Measurements from ENCODE around the gene GLOD5. TPM values are rescaled to one million over a fixed set of nuclear protein-coding genes. Genes with fewer than 3 reads are reported as not detected.

Gene GLOD5
- total and polyA plus RNA-seq, 8 donors = 0.37 to 0.99 (median 0.64) TPM; not detected in 4

GRCh38 chrX:48728653-48729052, 32.9 kb upstream of the GLOD5 start:
- no peaks in the 10 kb centered on the region for H3K4me1 ChIP-seq
- no peak for ATAC-seq
- DNase-seq = no peak
- H3K27ac ChIP-seq = no peak overlapping the region
- H3K36me3 ChIP-seq = no peaks in the 10 kb centered on the region
- H3K9me3 ChIP-seq = no peaks in the 10 kb centered on the region
- TF ChIP-seq CTCF (IDR thresholded peaks at IDR 0.05) = no peak
- H3K4me3 ChIP-seq = no peak overlapping the region
- no peak for FAIRE-seq
- peaks cover 0 to 11% (median 0%) of the 10 kb centered on the region in 4 donors for H3K27me3 ChIP-seq
- intact Hi-C loops (cut with DNase I) = no loop called here

GRCh38 chrX:48736303-48736702, 25.2 kb upstream of the GLOD5 start:
- intact Hi-C loops (cut with DNase I) = no loop called here
- Histone ChIP-seq H3K36me3 (no peaks in the 10 kb centered on the region), H3K27ac (no peak overlapping the region), H3K4me3 (no peak overlapping the region), H3K4me1 (no peaks in the 10 kb centered on the region), H3K9me3 (no peaks in the 10 kb centered on the region), H3K27me3 (no peaks in the 10 kb centered on the region)
- DNase-seq = no peak
- no peak for ATAC-seq
- TF ChIP-seq CTCF (IDR thresholded peaks at IDR 0.05) = no peak
- FAIRE-seq = no peak
- 80 to 93% methylated on average over 1 of the region's 1 CpG for WGBS, 2 donors

GRCh38 chrX:48736878-48737212, 24.7 kb upstream of the GLOD5 start:
- Histone ChIP-seq H3K4me3 (peak overlapping the region in 1 of 4 donors; percentile 45), H3K27me3 (no peaks in the 10 kb centered on the region), H3K36me3 (no peaks in the 10 kb centered on the region), H3K4me1 (no peaks in the 10 kb centered on the region), H3K27ac (peak overlapping the region in 1 of 4 donors; percentile 88), H3K9me3 (no peaks in the 10 kb centered on the region)
- FAIRE-seq = no peak
- DNase-seq = no peak
- intact Hi-C loops (cut with DNase I) = no loop called here
- ATAC-seq = no peak
- WGBS, 2 donors = 4 to 51% methylated on average over 10 of the region's 10 CpGs
- no peak for TF ChIP-seq CTCF (IDR thresholded peaks at IDR 0.05)

- FAIRE-seq = peak; percentile 92
Measured at GRCh38 chrX:48737213-48737938, 24.2 kb upstream of the GLOD5 start.

More at GRCh38 chrX:48737213-48737938, 24.2 kb upstream of the GLOD5 start:
- Histone ChIP-seq H3K36me3 (no peaks in the 10 kb centered on the region), H3K9me3 (no peaks in the 10 kb centered on the region), H3K27ac (peak overlapping the region; percentile 60 to 88 (median 75)), H3K4me3 (peak overlapping the region; percentile 16 to 50 (median 41)), H3K27me3 (no peaks in the 10 kb centered on the region), H3K4me1 (no peaks in the 10 kb centered on the region)
- no peak for TF ChIP-seq CTCF (IDR thresholded peaks at IDR 0.05)
- 1 to 39% methylated on average over 48 of the region's 48 CpGs for WGBS, 2 donors
- intact Hi-C loops (cut with DNase I) = no loop called here
- ATAC-seq (peak; percentile 99 to 100 (median 100)), DNase-seq (peak; percentile 79 to 93 (median 92))
